ENCODE results near the gene RRP15. TPM values are rescaled to one million over a fixed set of nuclear protein-coding genes. Genes with fewer than 3 reads are reported as not detected.

The RRP15 gene
- total and polyA plus RNA-seq, 9 of the 15 experiments (the other 6 are each of a cell fraction or from before 2014, with no cell fraction given): 9.5 to 58.1 (median 29.3) TPM

GRCh38 chr1:218342091-218342490, 57.0 kb downstream of the RRP15 start:
- in situ Hi-C loops (cut with MboI) (loop anchor here (25.0 kb wide), 1 partner anchor 1470 kb away; no protein-coding TSS in a partner anchor), intact Hi-C loops (cut with micrococcal nuclease) (no loop called here)
- H3K27ac ChIP-seq (ENCODE audit: extremely low read depth, low read depth, low read length): no peak overlapping the region
- H3K79me2 ChIP-seq (ENCODE audit: control insufficient read depth, insufficient read depth, low read length): no peaks in the 10 kb centered on the region
- 87% methylated on average over 4 of the region's 4 CpGs for WGBS (ENCODE audit: insufficient coverage, low coverage, missing lambda C conversion rate)
- H4K20me1 ChIP-seq (replicated peaks; ENCODE audit: control insufficient read depth, insufficient read depth, low read length): no peaks in the 10 kb centered on the region
- no peak for DNase-seq (ENCODE audit: extremely low read depth in 1 of 4, low spot score in 3 of 4)
- no peak overlapping the region for H2AFZ ChIP-seq (ENCODE audit: low read depth, low read length)
- H3K4me2 ChIP-seq (ENCODE audit: insufficient read depth, low read length): no peak overlapping the region
- no peaks in the 10 kb centered on the region; the same call in 2 of the 3 replicates for H3K36me3 ChIP-seq (ENCODE audit: control insufficient read depth, insufficient read depth, low read length)
- no TSS peak for BruUV-seq (replicated peaks)
- no peak for ATAC-seq
- no peak overlapping the region for H3K4me3 ChIP-seq
- peaks cover 5 to 15% of the 10 kb centered on the region in 2 experiments; a peak in 3 of 5 replicates for H3K4me1 ChIP-seq (replicated peaks in 1 of 2; ENCODE audit: control insufficient read depth in 2 of 2, insufficient read depth in 2 of 2, low read length in 2 of 2)
- no peak overlapping the region for H3K9ac ChIP-seq (ENCODE audit: insufficient read depth in 1 of 2, low read depth in 2 of 2, low read length in 2 of 2)
- ChIA-PET CTCF (ENCODE audit: low intra/inter-chr PET ratio) (no interaction called here), POLR2A (no interaction called here)
- H3K27me3 ChIP-seq (ENCODE audit: control insufficient read depth in 2 of 2, insufficient read depth in 2 of 2, low read length in 2 of 2): no peaks in the 10 kb centered on the region
- H3K9me1 ChIP-seq (ENCODE audit: control insufficient read depth, insufficient read depth, low read length): no peaks in the 10 kb centered on the region
- FAIRE-seq: no peak
- H3K9me3 ChIP-seq (replicated peaks; ENCODE audit: control insufficient read depth, insufficient read depth, low read depth, low read length): no peaks in the 10 kb centered on the region
- TF ChIP-seq TARDBP (IDR thresholded peaks at IDR 0.05): no peak
- no peak for TF ChIP-seq PRDM10 (IDR thresholded peaks at IDR 0.05; ENCODE audit: partially characterized antibody)
- TF ChIP-seq CHD1 (IDR thresholded peaks at IDR 0.05; ENCODE audit: low read length): no peak
- TF ChIP-seq, protein P1, sequence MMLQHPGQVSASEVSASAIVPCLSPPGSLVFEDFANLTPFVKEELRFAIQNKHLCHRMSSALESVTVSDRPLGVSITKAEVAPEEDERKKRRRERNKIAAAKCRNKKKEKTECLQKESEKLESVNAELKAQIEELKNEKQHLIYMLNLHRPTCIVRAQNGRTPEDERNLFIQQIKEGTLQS (IDR thresholded peaks at IDR 0.05): no peak
- TF ChIP-seq, protein P1 (CRISPR knock-in tag; conservative IDR thresholded peaks at IDR 0.05): no peak
- TF ChIP-seq GATAD2A (IDR thresholded peaks at IDR 0.05): no peak
- TF ChIP-seq, protein P2, sequence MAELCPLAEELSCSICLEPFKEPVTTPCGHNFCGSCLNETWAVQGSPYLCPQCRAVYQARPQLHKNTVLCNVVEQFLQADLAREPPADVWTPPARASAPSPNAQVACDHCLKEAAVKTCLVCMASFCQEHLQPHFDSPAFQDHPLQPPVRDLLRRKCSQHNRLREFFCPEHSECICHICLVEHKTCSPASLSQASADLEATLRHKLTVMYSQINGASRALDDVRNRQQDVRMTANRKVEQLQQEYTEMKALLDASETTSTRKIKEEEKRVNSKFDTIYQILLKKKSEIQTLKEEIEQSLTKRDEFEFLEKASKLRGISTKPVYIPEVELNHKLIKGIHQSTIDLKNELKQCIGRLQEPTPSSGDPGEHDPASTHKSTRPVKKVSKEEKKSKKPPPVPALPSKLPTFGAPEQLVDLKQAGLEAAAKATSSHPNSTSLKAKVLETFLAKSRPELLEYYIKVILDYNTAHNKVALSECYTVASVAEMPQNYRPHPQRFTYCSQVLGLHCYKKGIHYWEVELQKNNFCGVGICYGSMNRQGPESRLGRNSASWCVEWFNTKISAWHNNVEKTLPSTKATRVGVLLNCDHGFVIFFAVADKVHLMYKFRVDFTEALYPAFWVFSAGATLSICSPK (IDR thresholded peaks at IDR 0.05; ENCODE audit: borderline replicate concordance): no peak
- TF ChIP-seq STAT6 (CRISPR knock-in tag; IDR thresholded peaks at IDR 0.05): no peak
- no peak for TF ChIP-seq ZNF224 (CRISPR knock-in tag; IDR thresholded peaks at IDR 0.05)
- TF ChIP-seq MXI1 (IDR thresholded peaks at IDR 0.05; ENCODE audit: low read depth, low read length): no peak
- no peak for TF ChIP-seq FOXK1 (CRISPR knock-in tag; IDR thresholded peaks at IDR 0.05; ENCODE audit: borderline replicate concordance)
- TF ChIP-seq POLR2AphosphoS2 (IDR thresholded peaks at IDR 0.05; ENCODE audit: low read length): no peak
- TF ChIP-seq CBX1 (IDR thresholded peaks at IDR 0.05; ENCODE audit: low read depth): no peak
- no peak for TF ChIP-seq ZNF140 (CRISPR knock-in tag; IDR thresholded peaks at IDR 0.05)
- TF ChIP-seq SNAPC5 (CRISPR knock-in tag; IDR thresholded peaks at IDR 0.05): no peak

Data from K562 (cell line).